Anterior cingulate cortex (tissue), 58 donors: ENCODE data around the gene CARS2.
"Not testable (repeated sequence)": the region's sequence is repeated elsewhere in the genome, so short reads cannot be mapped to it uniquely, and the experiment has no call there.

Experiments used
- DNase-seq, 58 donors: peaks; one replicate each; lab custom pipeline; 2025; lab: John Stamatoyannopoulos, UW

CARS2 gene

GRCh38 chr13:110684388-110685056 lies 21.4 kb downstream of the CARS2 start:
- no peak for DNase-seq

- DNase-seq: no peak
Measured at GRCh38 chr13:110683921-110684320, 22.0 kb downstream of the CARS2 start.

GRCh38 chr13:110683203-110683883 lies 22.6 kb downstream of the CARS2 start:
- DNase-seq: no peak

GRCh38 chr13:110682746-110683145 lies 23.2 kb downstream of the CARS2 start:
- no peak for DNase-seq

- DNase-seq: no peak
Measured at GRCh38 chr13:110681868-110682550, 23.9 kb downstream of the CARS2 start.

GRCh38 chr13:110680852-110681251 lies 25.1 kb downstream of the CARS2 start:
- no peak for DNase-seq

GRCh38 chr13:110677731-110678545 lies 28.0 kb downstream of the CARS2 start:
- DNase-seq: no peak

- no peak for DNase-seq
Measured at GRCh38 chr13:110676595-110677587, 29.0 kb downstream of the CARS2 start.

- not testable (repeated sequence) for DNase-seq
Measured at GRCh38 chr13:110669814-110670213, 36.1 kb downstream of the CARS2 start.

- DNase-seq: no peak
Measured at GRCh38 chr13:110669036-110669435, 36.9 kb downstream of the CARS2 start.

- DNase-seq: no peak
Measured at GRCh38 chr13:110666255-110666533, 39.7 kb downstream of the CARS2 start.

- no peak for DNase-seq
Measured at GRCh38 chr13:110665491-110666254, 40.2 kb downstream of the CARS2 start.

GRCh38 chr13:110664673-110665072 lies 41.2 kb downstream of the CARS2 start:
- no peak for DNase-seq

GRCh38 chr13:110664041-110664440 lies 41.9 kb downstream of the CARS2 start:
- DNase-seq: no peak

GRCh38 chr13:110663491-110663890 lies 42.4 kb downstream of the CARS2 start:
- no peak for DNase-seq

GRCh38 chr13:110662777-110663443 lies 43.0 kb downstream of the CARS2 start:
- no peak for DNase-seq

GRCh38 chr13:110662091-110662490 lies 43.8 kb downstream of the CARS2 start:
- no peak for DNase-seq

GRCh38 chr13:110661256-110661655 lies 44.7 kb downstream of the CARS2 start:
- DNase-seq: no peak
